Natural killer cell (primary cell): ENCODE data around the gene MPV17L2. TPM values are rescaled to one million over a fixed set of nuclear protein-coding genes. Genes with fewer than 3 reads are reported as not detected.

Experiments used
- ATAC-seq, 3 donors: fragments of 150-1000 bp in 2 of 3; fragments of 200-7000 bp in 1 of 3; cut with Tn5 transposase; 1 replicate in 1 of 3; 2 replicates in 2 of 3; pipeline ENCODE4 v1.10.0; 2021; ENCODE audit warnings: mild to moderate bottlenecking in 2 of 3, moderate library complexity in 2 of 3
- DNase-seq, 2 donors: peaks; one replicate each; pipeline versions ENCODE4 v3.0.0 to v3.0.0-alpha.2; 2013 to 2021; ENCODE audit warnings: mixed read lengths in 1 of 2
- H3K27ac ChIP-seq: one replicate; pipeline ENCODE4 v1.5.1; 2013; ENCODE audit warnings: mild to moderate bottlenecking, low read length
- H3K27me3 ChIP-seq: one replicate; pipeline ENCODE4 v1.6.1; 2013; ENCODE audit warnings: low read length; ENCODE audit not compliant: control insufficient read depth, insufficient read depth
- H3K36me3 ChIP-seq: one replicate; pipeline ENCODE4 v1.6.1; 2013; ENCODE audit warnings: low read length; ENCODE audit not compliant: control insufficient read depth, insufficient read depth
- H3K4me1 ChIP-seq: one replicate; pipeline ENCODE4 v1.6.1; 2013; ENCODE audit warnings: low read length; ENCODE audit not compliant: control insufficient read depth, insufficient read depth
- H3K4me3 ChIP-seq: one replicate; pipeline ENCODE4 v1.5.1; 2013; ENCODE audit warnings: low read length
- H3K9me3 ChIP-seq: one replicate; pipeline ENCODE4 v1.6.1; 2013; ENCODE audit warnings: low read length; ENCODE audit not compliant: control insufficient read depth, insufficient read depth
- H3K27ac Mint-ChIP-seq, 2 donors: one replicate each; pipeline ENCODE4 v1.8.0; 2022; ENCODE audit warnings: mild to moderate bottlenecking in 2 of 2, mixed read lengths in 2 of 2, moderate library complexity in 1 of 2
- H3K27me3 Mint-ChIP-seq, 2 donors: one replicate each; pipeline ENCODE4 v1.8.0; 2022; ENCODE audit warnings: low read depth in 2 of 2, mixed read lengths in 2 of 2
- H3K36me3 Mint-ChIP-seq: one replicate; pipeline ENCODE4 v1.8.0; 2022; ENCODE audit warnings: mixed read lengths
- H3K4me1 Mint-ChIP-seq, 2 donors: one replicate each; pipeline ENCODE4 v1.8.0; 2022; ENCODE audit warnings: mixed read lengths in 2 of 2
- H3K4me3 Mint-ChIP-seq: one replicate; pipeline ENCODE4 v1.8.0; 2022; ENCODE audit warnings: mild to moderate bottlenecking, moderate library complexity, mixed read lengths
- H3K9me3 Mint-ChIP-seq, 2 donors: one replicate each; pipeline ENCODE4 v1.8.0; 2022; ENCODE audit warnings: mixed read lengths in 2 of 2
- CTCF ChIP-seq: fragments of 200-600 bp; IDR thresholded peaks from one replicate; pipeline ENCODE4 v1.8.0; 2022; ENCODE audit warnings: antibody characterized with exemption
- WGBS: methylation state at CpG from one replicate; pipeline ENCODE4 v1.1.7; 2013; ENCODE audit warnings: missing lambda C conversion rate; ENCODE audit not compliant: insufficient coverage; 5-methylcytosine and 5-hydroxymethylcytosine counted together
- intact Hi-C: fragments of 100-400 bp; cut with micrococcal nuclease; formaldehyde crosslinking; loops from one replicate; pipeline ENCODE4 v1.14.2; 2022
- total RNA-seq, 4 donors: library from RNA; stranded (reverse); fragments of 120-200 nt in 1 of 4; gene quantifications; one replicate each; pipeline versions ENCODE4 v1.2.3 to v1.2.4, GENCODE V29; 2013 to 2022

The MPV17L2 gene
- total RNA-seq, 3 donors from 2014 or later (not counting 1 experiment from before 2014, with no cell fraction given) = 4.1 to 5.6 (median 4.5) TPM

- under 1% methylated on average over 47 of the region's 47 CpGs for whole genome bisulfite sequencing
- ATAC-seq = peak; percentile 76 to 80 (median 76)
- no peaks in the 10 kb centered on the region for H3K36me3 Mint-ChIP-seq
- peak within 1 kb of the TSS; percentile 57 to 86 for H3K27ac Mint-ChIP-seq
- no peaks in the 10 kb centered on the region for H3K27me3 ChIP-seq
- peak within 1 kb of the TSS; percentile 86 for H3K27ac ChIP-seq
- no peaks in the 10 kb centered on the region for H3K9me3 Mint-ChIP-seq
- H3K4me1 Mint-ChIP-seq = peaks cover 10 to 33% of the 10 kb centered on the region in 2 donors
- H3K4me3 ChIP-seq = peak within 1 kb of the TSS; percentile 50
- intact Hi-C loops = loop anchor here (5.0 kb wide), 1 partner anchor 166 kb away; the partner anchor contains the start of gene ARRDC2
- peak within 1 kb of the TSS; percentile 90 for H3K4me3 Mint-ChIP-seq
- H3K4me1 ChIP-seq = peaks cover 61% of the 10 kb centered on the region
- TF ChIP-seq CTCF = no peak
- peaks cover 11% of the 10 kb centered on the region for H3K36me3 ChIP-seq
- peak; percentile 59 to 73 for DNase-seq
- H3K27me3 Mint-ChIP-seq = no peaks in the 10 kb centered on the region
- no peaks in the 10 kb centered on the region for H3K9me3 ChIP-seq
These were observed 19.3 kb upstream of the MPV17L2 start, which contains the start of gene IFI30 for GRCh38 chr19:18173572-18174288. TSS of gene IFI30 (plus strand) at chr19:18173813. CDS start at chr19:18173842, 29 bp downstream.

GRCh38 chr19:18174983-18175382, 18.0 kb upstream of the MPV17L2 start:
- Histone ChIP-seq H3K4me3 (peak overlapping the region; percentile 50), H3K27ac (no peak overlapping the region), H3K4me1 (peaks cover 53% of the 10 kb centered on the region), H3K36me3 (peaks cover 9% of the 10 kb centered on the region), H3K27me3 (no peaks in the 10 kb centered on the region), H3K9me3 (no peaks in the 10 kb centered on the region)
- ATAC-seq (no peak), DNase-seq (no peak)
- 84% methylated on average over 11 of the region's 11 CpGs for WGBS
- H3K4me3 Mint-ChIP-seq = peak overlapping the region; percentile 47
- H3K36me3 Mint-ChIP-seq = no peaks in the 10 kb centered on the region
- intact Hi-C loops = loop anchor here (5.0 kb wide), 1 partner anchor 168 kb away; the partner anchor contains the start of gene ARRDC2
- no peaks in the 10 kb centered on the region for H3K9me3 Mint-ChIP-seq
- H3K27ac Mint-ChIP-seq = no peak overlapping the region
- no peaks in the 10 kb centered on the region for H3K27me3 Mint-ChIP-seq
- TF ChIP-seq CTCF = no peak
- peaks cover 10 to 28% of the 10 kb centered on the region in 2 donors for H3K4me1 Mint-ChIP-seq

GRCh38 chr19:18176367-18177310, 16.4 kb upstream of the MPV17L2 start:
- WGBS = 91% methylated on average over 18 of the region's 19 CpGs
- Histone ChIP-seq H3K4me1 (peaks cover 44% of the 10 kb centered on the region), H3K9me3 (no peaks in the 10 kb centered on the region), H3K36me3 (peaks cover 9% of the 10 kb centered on the region), H3K27me3 (no peaks in the 10 kb centered on the region), H3K27ac (no peak overlapping the region), H3K4me3 (no peak overlapping the region)
- TF ChIP-seq CTCF = no peak
- ATAC-seq (no peak), DNase-seq (no peak)
- peaks cover 10 to 26% of the 10 kb centered on the region in 2 donors for H3K4me1 Mint-ChIP-seq
- no peak overlapping the region for H3K27ac Mint-ChIP-seq
- H3K36me3 Mint-ChIP-seq = no peaks in the 10 kb centered on the region
- no peak overlapping the region for H3K4me3 Mint-ChIP-seq
- no peaks in the 10 kb centered on the region for H3K9me3 Mint-ChIP-seq
- intact Hi-C loops = no loop called here
- H3K27me3 Mint-ChIP-seq = no peaks in the 10 kb centered on the region
